Left ventricle myocardium superior (tissue), 1 donor: ENCODE measurements around the gene SLC8A2. TPM values are rescaled to one million over a fixed set of nuclear protein-coding genes. Genes with fewer than 3 reads are reported as not detected.
A peak's percentile ranks its signal among the peaks of the same experiment; 100 is the strongest.
"Not testable (repeated sequence)": the region's sequence is repeated elsewhere in the genome, so short reads cannot be mapped to it uniquely, and the experiment has no call there.

Source experiments
- ATAC-seq: fragments of 200-7000 bp; cut with Tn5 transposase; one replicate; pipeline ENCODE4 v1.9.1; 2020; ENCODE audit warnings: mild to moderate bottlenecking, moderate library complexity
- DNase-seq: peaks from one replicate; pipeline ENCODE4 v3.0.0-alpha.2; 2020
- intact Hi-C: fragments of 100-400 bp; cut with micrococcal nuclease; formaldehyde crosslinking; loops from one replicate; pipeline ENCODE4 v1.11.0; 2022
- total RNA-seq: library from RNA; stranded (reverse); fragmentation: NEBNext Ultra II Directional; extraction: Animal tissue kit (Norgen Biotek cat#: 25700); gene quantifications from one replicate; pipeline ENCODE4 v1.2.1, GENCODE V29; 2021
- donor health status: DM: no; HTN: yes; CAD: no; lungs with severe emphysema.

SLC8A2 gene
- total RNA-seq, 1 donor from 2014 or later: not detected

- ATAC-seq (no peak), DNase-seq (no peak)
- intact Hi-C loops: no loop called here
Observed at GRCh38 chr19:47490031-47490430, 18.3 kb upstream of the SLC8A2 start.

- ATAC-seq (no peak), DNase-seq (no peak)
- intact Hi-C loops: no loop called here
Observed at GRCh38 chr19:47489072-47489914, 17.6 kb upstream of the SLC8A2 start.

- intact Hi-C loops: no loop called here
- DNase-seq: no peak
- no peak for ATAC-seq
Observed at GRCh38 chr19:47487551-47488515, 16.1 kb upstream of the SLC8A2 start.

GRCh38 chr19:47486900-47487299 lies 15.2 kb upstream of the SLC8A2 start:
- no peak for DNase-seq
- intact Hi-C loops: no loop called here
- no peak for ATAC-seq

- DNase-seq, ATAC-seq, intact Hi-C loops: not testable (repeated sequence)
Observed at GRCh38 chr19:47486220-47486619, 14.5 kb upstream of the SLC8A2 start.

GRCh38 chr19:47485210-47485609 lies 13.5 kb upstream of the SLC8A2 start:
- no peak for DNase-seq
- intact Hi-C loops: no loop called here
- no peak for ATAC-seq

DNA sequence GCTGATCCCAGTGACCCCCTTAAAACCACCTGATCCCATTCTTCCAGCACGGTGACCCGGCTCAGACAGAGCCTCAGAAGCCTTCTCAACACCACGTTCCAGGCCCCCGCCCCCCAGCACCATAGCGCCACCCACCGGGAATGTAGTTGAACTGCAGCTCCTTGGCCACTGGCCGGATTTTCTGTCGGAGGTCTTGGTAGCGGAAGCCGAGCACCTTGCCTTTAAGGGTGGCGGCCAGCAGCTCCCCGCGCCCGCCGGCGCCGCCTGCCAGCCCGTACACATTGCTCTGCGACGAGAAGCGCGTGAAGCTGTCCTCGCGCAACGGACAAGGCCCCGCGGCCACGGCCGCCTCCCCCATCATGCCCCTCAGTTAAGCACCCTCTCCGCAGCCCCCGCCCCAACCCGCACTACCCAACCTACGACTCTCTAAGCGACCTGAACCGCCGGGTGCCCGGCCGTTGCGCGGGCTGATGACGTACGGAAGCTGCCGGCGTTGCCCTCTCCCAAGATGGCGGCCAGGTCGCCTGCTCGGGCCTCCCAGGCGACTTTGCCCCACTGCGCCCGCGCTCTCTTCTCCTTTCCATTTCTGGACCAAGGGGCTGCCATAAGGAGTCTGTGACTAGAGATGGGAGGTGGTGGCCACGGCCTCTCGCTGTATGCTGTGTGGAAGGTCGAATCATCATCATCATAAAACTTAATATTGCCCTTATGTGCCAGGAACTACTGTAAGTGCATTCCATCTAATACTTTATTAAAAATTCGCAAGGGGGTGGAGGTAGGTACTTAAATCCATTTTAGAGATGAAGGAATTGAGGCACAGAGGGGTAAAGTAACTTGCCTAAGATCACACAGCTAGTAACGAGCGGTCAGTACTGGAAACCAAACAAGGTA lies 12.4 kb upstream of the SLC8A2 start, which contains the start of gene KPTN:
Gene KPTN, minus strand, starts transcription at position 420 of the 891 bp plus-strand sequence. Its CDS starts 59 bp downstream, at position 361.
- ATAC-seq: peak; percentile 94
- intact Hi-C loops: no loop called here

DNA sequence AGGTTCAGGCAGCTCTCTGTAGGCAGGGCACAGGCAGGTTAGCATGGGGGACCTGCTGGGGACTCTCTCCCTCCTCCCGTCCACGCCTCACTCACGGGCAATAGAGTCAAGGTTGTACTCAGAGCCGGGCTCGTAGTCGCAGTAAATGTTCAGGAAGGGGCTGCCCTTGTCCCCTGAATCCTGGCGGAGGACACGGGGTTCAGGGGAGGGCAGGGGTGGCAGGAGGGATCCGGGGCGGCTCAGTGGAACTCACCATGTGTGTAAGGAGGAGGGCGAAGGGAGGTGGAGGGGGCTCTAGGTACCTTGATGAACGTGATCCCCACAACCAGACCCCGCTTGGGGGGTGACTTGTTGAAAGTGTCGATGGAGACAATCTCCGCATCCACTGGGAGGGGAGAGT lies 11.5 kb upstream of the SLC8A2 start:
- ATAC-seq (no peak), DNase-seq (peak; percentile 25)
- intact Hi-C loops: no loop called here

More for the DNA sequence above, 12.4 kb upstream of the SLC8A2 start, which contains the start of gene KPTN:
- DNase-seq: peak; percentile 93

DNA sequence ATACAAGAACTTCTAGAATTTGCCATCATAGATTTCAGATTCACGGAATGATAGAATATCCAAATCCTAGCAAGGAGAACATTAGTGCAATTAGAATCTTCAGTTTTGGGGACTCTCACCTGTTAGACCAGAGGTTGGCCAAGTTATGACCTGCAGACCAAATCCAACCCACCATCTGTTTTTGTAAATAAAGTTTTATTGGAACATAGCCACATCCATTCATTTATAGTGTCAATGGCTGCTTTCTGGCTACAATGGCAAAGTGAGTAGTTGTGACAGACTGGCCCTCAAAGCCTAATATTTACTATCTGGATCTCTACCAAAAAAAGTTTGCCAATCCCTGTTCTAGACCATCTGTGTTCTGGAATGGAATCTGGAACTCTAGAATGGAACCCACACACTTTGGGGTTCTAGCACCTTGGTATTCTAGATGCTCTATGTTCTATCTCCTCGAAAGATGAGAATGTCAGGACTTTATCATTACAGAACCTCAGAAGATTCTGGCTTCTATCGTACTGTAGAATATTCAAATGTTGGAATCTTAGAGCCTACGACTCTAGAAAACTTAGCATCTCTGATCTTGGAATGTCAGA lies 9.9 kb upstream of the SLC8A2 start:
- intact Hi-C loops: no loop called here
- ATAC-seq (no peak), DNase-seq (no peak)

GRCh38 chr19:47480658-47481057 lies 9.0 kb upstream of the SLC8A2 start:
- no peak for DNase-seq
- intact Hi-C loops: no loop called here
- ATAC-seq: no peak

GRCh38 chr19:47479701-47480503 lies 8.2 kb upstream of the SLC8A2 start:
- no peak for ATAC-seq
- DNase-seq: no peak
- intact Hi-C loops: no loop called here

- no peak for ATAC-seq
- intact Hi-C loops: no loop called here
- DNase-seq: no peak
Observed at GRCh38 chr19:47476438-47476972, 4.8 kb upstream of the SLC8A2 start.

DNA sequence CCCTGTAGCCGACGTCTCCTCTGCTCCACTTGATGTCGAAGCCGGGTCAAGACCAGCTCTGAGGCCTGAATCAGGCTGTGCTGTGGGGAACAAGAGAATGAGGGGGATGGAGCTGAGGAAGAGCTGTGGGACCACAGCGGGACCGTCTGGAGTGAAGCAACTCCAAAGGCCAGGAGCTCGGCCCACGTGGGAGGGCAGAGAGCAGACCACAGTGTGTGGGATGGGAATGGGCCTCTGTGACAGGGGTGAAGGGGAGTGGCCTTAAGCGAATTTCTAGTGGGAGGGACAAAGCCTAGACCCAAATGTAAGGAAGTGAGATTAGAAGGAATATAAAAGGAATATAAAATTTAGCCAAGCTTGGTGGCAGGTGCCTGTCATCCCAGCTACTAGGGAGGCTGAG lies 3.8 kb upstream of the SLC8A2 start:
- intact Hi-C loops: no loop called here
- DNase-seq (no peak), ATAC-seq (no peak)

DNA sequence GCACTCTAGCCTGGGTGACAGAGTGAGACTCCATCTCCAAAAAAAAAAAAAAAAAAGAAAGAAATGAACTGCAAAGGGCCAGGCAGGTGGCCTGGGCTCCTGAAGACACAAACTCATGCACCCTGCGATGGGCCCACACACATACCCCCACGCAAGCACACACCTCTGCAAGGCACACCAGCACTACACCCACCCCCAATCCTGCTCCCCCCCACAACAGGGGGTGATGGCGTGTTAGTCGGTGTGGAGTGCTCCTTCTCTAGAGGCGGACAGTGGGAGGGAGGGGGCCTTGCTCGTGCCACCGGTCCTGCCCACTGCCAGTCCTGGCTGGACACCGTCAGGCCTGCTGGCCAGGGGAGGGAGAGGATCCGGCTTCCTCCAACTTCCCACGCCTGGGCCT lies 1.6 kb upstream of the SLC8A2 start:
- intact Hi-C loops: no loop called here
- ATAC-seq (no peak), DNase-seq (no peak)

- no peak for DNase-seq
- no peak for ATAC-seq
- intact Hi-C loops: no loop called here
Observed at GRCh38 chr19:47471381-47471732, 336 bp downstream of the SLC8A2 start.

DNA sequence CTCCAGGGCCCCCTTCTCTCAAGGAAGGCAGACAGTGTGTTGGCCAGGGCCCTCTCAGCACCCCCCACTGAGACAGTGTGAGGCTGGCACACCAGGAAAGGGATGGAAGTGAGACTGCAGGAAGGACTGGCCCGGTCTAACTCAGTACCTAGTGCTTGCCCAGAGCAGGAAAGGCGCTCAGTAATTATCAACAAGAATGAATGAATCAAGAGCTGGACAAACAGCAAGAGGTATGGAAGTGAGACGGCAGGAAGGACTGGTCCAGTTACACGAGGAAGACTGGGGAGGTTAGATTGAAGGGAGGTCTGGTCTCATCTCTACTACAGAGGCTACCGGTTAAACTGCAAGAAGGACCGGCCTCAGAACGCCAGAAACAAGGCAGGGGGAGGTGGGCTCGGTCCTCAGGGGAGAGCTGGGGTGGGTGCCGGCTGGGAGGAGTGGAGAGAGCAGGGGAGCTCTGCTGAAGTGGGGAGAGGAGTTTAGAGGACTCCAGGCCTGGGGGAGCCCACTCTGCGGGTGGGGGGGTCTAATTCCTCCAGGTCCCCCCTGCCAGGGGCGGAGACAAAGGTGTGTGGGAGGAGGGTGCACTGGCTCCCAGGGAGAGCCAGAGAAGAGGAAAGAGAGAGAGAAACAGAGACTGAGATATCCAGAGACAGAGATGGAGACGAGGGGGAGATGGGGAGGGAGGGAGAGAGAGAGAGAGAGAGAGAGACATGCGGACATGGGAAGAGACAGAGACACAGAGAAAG lies 1.1 kb downstream of the SLC8A2 start:
- no peak for DNase-seq
- intact Hi-C loops: no loop called here
- no peak for ATAC-seq

GRCh38 chr19:47469719-47470118 lies 2.0 kb downstream of the SLC8A2 start:
- DNase-seq: no peak
- ATAC-seq: no peak
- intact Hi-C loops: no loop called here
